OCI-LY7 (cell line): ENCODE results near the gene FAM117A. TPM values are rescaled to one million over a fixed set of nuclear protein-coding genes. Genes with fewer than 3 reads are reported as not detected.

Experiments used
- BruUV-seq: library from RNA; stranded (reverse); fragments of 400-500 nt; replicated peaks from 2 replicates; lab custom pipeline; 2021; lab: Mats Ljungman, UMichigan
- CTCF ChIA-PET: fragments of 300-600 bp; sonication (Branson Sonifier 250); formaldehyde crosslinking; loops from one replicate; lab custom pipeline; 2022; ENCODE audit warnings: antibody characterized with exemption; ENCODE audit not compliant: unreplicated experiment; lab: Charles Lee
- POLR2A ChIA-PET: fragments of 300-600 bp; sonication (Branson Sonifier 250); formaldehyde crosslinking; loops from one replicate; lab custom pipeline; 2022; ENCODE audit warnings: antibody characterized with exemption; lab: Charles Lee
- DNase-seq: peaks from one replicate; pipeline ENCODE4 v3.0.0-alpha.2; 2015; ENCODE audit warnings: low spot score
- H2AFZ ChIP-seq: fragments of 200-600 bp; sonication (generic), shearing (Covaris generic); 2 replicates; pipeline ENCODE4 v1.6.1; 2014; ENCODE audit warnings: mild to moderate bottlenecking, antibody characterized with exemption, low read length, moderate library complexity
- H3K27ac ChIP-seq: fragments of 200-600 bp; sonication (generic); 2 replicates; pipeline ENCODE4 v1.5.1; 2014; ENCODE audit warnings: mixed run types, low read depth, mild to moderate bottlenecking, moderate library complexity, low read length, inconsistent platforms; ENCODE audit not compliant: poor library complexity, severe bottlenecking
- H3K36me3 ChIP-seq: fragments of 200-600 bp; sonication (generic); 2 replicates; pipeline ENCODE4 v1.6.1; 2014; ENCODE audit warnings: mild to moderate bottlenecking, antibody characterized with exemption, low read length, moderate library complexity, mixed read lengths; ENCODE audit not compliant: insufficient read depth
- H3K4me1 ChIP-seq: fragments of 200-600 bp; sonication (generic); 2 replicates; pipeline ENCODE4 v1.5.1; 2014; ENCODE audit warnings: mild to moderate bottlenecking, low read length; ENCODE audit not compliant: insufficient read depth, poor library complexity, severe bottlenecking
- H3K4me2 ChIP-seq: fragments of 200-600 bp; sonication (generic); 2 replicates; pipeline ENCODE4 v1.6.1; 2014; ENCODE audit warnings: mild to moderate bottlenecking, low read length
- H3K4me3 ChIP-seq: fragments of 200-600 bp; sonication (generic); 2 replicates; pipeline ENCODE4 v1.5.1; 2014; ENCODE audit warnings: mild to moderate bottlenecking, low read depth, low read length; ENCODE audit not compliant: poor library complexity, severe bottlenecking
- H3K79me2 ChIP-seq: fragments of 200-600 bp; sonication (generic); 2 replicates; pipeline ENCODE4 v1.6.1; 2016; ENCODE audit warnings: low read depth, mild to moderate bottlenecking, low read length, moderate library complexity, mixed read lengths; ENCODE audit not compliant: insufficient read depth
- H3K9me2 ChIP-seq: fragments of 200-600 bp; sonication (generic); 2 replicates; pipeline ENCODE4 v1.6.1; 2016; ENCODE audit warnings: mild to moderate bottlenecking, low read length, mixed read lengths; ENCODE audit not compliant: insufficient read depth
- H3K9me3 ChIP-seq: fragments of 200-600 bp; sonication (generic); 2 replicates; pipeline ENCODE4 v1.6.1; 2014; ENCODE audit warnings: mild to moderate bottlenecking, mixed run types, low read length, mixed read lengths
- H4K20me1 ChIP-seq: fragments of 200-600 bp; sonication (generic); 2 replicates; pipeline ENCODE4 v1.6.1; 2014; ENCODE audit warnings: mild to moderate bottlenecking, antibody characterized with exemption, low read length, moderate library complexity, mixed read lengths; ENCODE audit not compliant: insufficient read depth
- EZH2phosphoT487 ChIP-seq: fragments of 200-600 bp; sonication (generic); IDR thresholded peaks from 2 replicates; pipeline ENCODE4 v1.6.1; 2018; ENCODE audit warnings: low read depth, borderline replicate concordance, mild to moderate bottlenecking, mixed run types, antibody characterized with exemption, low read length, moderate library complexity, mixed read lengths
- intact Hi-C: fragments of 100-400 bp; cut with micrococcal nuclease; formaldehyde crosslinking; loops from one replicate; pipeline ENCODE4 v1.10.0; 2022; ENCODE audit not compliant: unreplicated experiment
- total RNA-seq, 2 experiments: library from RNA; depleted of rRNA in 1 of 2; stranded (reverse); fragments of >200 nt in 1 of 2; shearing (Covaris generic) in 1 of 2; gene quantifications; 2 replicates each; pipeline ENCODE4 v1.2.3, GENCODE V29; 2014 to 2022
- TF ChIP-seq, protein P1 (sequence below): fragments of 200-600 bp; sonication (generic); conservative IDR thresholded peaks from 2 replicates; pipeline ENCODE4 v1.5.1; 2014; ENCODE audit warnings: mild to moderate bottlenecking, antibody characterized with exemption, low read length, moderate library complexity, mixed read lengths

Gene FAM117A
- total RNA-seq, 2 experiments from 2014 or later: 40.4 to 44.3 TPM

DNA sequence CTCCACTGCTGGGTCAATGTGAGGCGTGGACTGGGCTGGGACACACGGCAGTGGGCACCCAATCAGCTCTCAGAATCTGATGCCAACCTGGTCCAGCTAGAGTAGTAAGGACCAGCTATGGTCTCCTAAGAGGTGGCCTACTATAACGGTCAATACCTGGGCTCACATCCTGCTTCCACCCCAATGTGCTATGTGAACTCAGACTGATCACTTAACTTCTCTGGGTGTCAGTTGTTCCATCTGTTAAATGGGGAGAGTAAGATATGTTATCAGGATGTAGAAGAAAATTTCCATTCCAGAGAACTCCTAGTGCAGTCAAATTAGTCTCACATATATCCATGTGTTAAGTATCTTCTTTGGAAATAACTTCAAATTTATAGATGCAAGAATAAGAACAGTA is 14.2 kb downstream of the FAM117A start:
- ChIA-PET CTCF (interaction anchor here (0.6 to 1.0 kb wide), 2 partner anchors 12 kb away, joined by 4 to 5 read pairs; no protein-coding TSS in a partner anchor), POLR2A (interaction anchor here (1.1 to 5.4 kb wide), 3 partner anchors 10 to 38 kb away, joined by 3 to 124 read pairs (median 5); partner anchors contain the start of gene FAM117A)
- no TSS peak for BruUV-seq

DNA sequence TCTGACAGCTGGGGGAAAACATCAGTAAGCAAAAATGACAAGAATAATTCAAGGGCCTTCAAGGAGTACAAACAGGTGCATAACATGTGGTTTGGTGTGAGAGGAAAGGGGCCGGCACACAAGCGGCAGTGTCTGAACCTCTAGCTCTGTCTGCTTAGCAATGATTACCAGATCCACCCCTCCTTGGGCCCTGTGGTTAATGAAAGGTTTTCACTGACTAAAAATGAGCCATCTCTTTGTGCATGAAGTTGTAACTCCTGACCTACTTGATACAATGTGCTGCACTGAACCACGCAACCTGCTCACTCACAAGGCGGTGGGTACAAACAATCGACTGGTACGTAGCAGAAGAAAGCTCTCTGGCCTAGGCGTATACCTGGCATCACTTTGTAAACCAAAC is 15.1 kb downstream of the FAM117A start:
- peak overlapping the region; percentile 67 for H3K4me3 ChIP-seq

More for the DNA sequence above, 14.2 kb downstream of the FAM117A start:
- Histone ChIP-seq H3K9me3 (no peaks in the 10 kb centered on the region), H3K27ac (peak overlapping the region; percentile 94), H3K4me3 (no peak overlapping the region), H3K36me3 (peaks cover 36% of the 10 kb centered on the region), H2AFZ (no peak overlapping the region), H3K79me2 (peaks cover 84% of the 10 kb centered on the region), H4K20me1 (no peaks in the 10 kb centered on the region), H3K4me1 (peaks cover 93% of the 10 kb centered on the region), H3K9me2 (no peaks in the 10 kb centered on the region), H3K4me2 (peak overlapping the region; percentile 91)
- intact Hi-C loops: loop anchor here (2.0 to 10.0 kb wide), 2 partner anchors 13 to 535 kb away; partner anchors contain the start of genes ABI3 and GNGT2
- no peak for DNase-seq
- TF ChIP-seq, protein P1, sequence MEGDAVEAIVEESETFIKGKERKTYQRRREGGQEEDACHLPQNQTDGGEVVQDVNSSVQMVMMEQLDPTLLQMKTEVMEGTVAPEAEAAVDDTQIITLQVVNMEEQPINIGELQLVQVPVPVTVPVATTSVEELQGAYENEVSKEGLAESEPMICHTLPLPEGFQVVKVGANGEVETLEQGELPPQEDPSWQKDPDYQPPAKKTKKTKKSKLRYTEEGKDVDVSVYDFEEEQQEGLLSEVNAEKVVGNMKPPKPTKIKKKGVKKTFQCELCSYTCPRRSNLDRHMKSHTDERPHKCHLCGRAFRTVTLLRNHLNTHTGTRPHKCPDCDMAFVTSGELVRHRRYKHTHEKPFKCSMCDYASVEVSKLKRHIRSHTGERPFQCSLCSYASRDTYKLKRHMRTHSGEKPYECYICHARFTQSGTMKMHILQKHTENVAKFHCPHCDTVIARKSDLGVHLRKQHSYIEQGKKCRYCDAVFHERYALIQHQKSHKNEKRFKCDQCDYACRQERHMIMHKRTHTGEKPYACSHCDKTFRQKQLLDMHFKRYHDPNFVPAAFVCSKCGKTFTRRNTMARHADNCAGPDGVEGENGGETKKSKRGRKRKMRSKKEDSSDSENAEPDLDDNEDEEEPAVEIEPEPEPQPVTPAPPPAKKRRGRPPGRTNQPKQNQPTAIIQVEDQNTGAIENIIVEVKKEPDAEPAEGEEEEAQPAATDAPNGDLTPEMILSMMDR: no peak
- TF ChIP-seq EZH2phosphoT487: no peak

More for the DNA sequence above, 15.1 kb downstream of the FAM117A start:
- Histone ChIP-seq H3K4me2 (peak overlapping the region; percentile 91), H3K79me2 (peaks cover 84% of the 10 kb centered on the region), H3K27ac (peak overlapping the region; percentile 94), H4K20me1 (no peaks in the 10 kb centered on the region), H2AFZ (no peak overlapping the region), H3K9me3 (no peaks in the 10 kb centered on the region), H3K4me1 (peaks cover 93% of the 10 kb centered on the region), H3K36me3 (peaks cover 36% of the 10 kb centered on the region), H3K9me2 (no peaks in the 10 kb centered on the region)
- BruUV-seq: no TSS peak
- DNase-seq: peak; percentile 90
- CTCF ChIA-PET: interaction anchor here (1.2 kb wide), 1 partner anchor 13 kb away, joined by 7 read pairs; no protein-coding TSS in a partner anchor
- POLR2A ChIA-PET: interaction anchor here (0.6 to 5.4 kb wide), 4 partner anchors 9 to 39 kb away, joined by 3 to 124 read pairs (median 4); partner anchors contain the start of gene FAM117A
- TF ChIP-seq, protein P1: no peak
- no peak for TF ChIP-seq EZH2phosphoT487
- intact Hi-C loops: loop anchor here (2.0 to 10.0 kb wide), 2 partner anchors 14 to 534 kb away; partner anchors contain the start of genes ABI3 and GNGT2
